HG02840 (cell line): ENCODE results near the gene LIPT2.
"Not testable (repeated sequence)": the region's sequence is repeated elsewhere in the genome, so short reads cannot be mapped to it uniquely, and the experiment has no call there.

ENCODE experiments used
- ATAC-seq: cut with Tn5 transposase; IDR thresholded peaks from one replicate; pipeline ENCODE4 v1.9.1; 2021; ENCODE audit warnings: mild to moderate bottlenecking, moderate library complexity, moderate number of reproducible peaks; ENCODE audit not compliant: unreplicated experiment, low FRiP score

LIPT2 gene

GRCh38 chr11:74492974-74493790, at the start of gene LIPT2:
Gene LIPT2, minus strand, starts transcription at chr11:74493724. Its CDS starts 21 bp downstream, at chr11:74493703.
- peak; percentile 97 for ATAC-seq

- no peak for ATAC-seq
Observed at GRCh38 chr11:74541466-74541865, 47.9 kb upstream of the LIPT2 start.

- no peak for ATAC-seq
Observed at GRCh38 chr11:74540270-74540669, 46.7 kb upstream of the LIPT2 start.

- ATAC-seq = no peak
Observed at GRCh38 chr11:74538680-74539079, 45.2 kb upstream of the LIPT2 start.

- ATAC-seq = no peak
Observed at GRCh38 chr11:74535371-74536160, 42.0 kb upstream of the LIPT2 start.

- ATAC-seq = not testable (repeated sequence)
Observed at GRCh38 chr11:74534946-74535275, 41.4 kb upstream of the LIPT2 start.

- ATAC-seq = no peak
Observed at GRCh38 chr11:74534216-74534945, 40.9 kb upstream of the LIPT2 start.

- ATAC-seq = no peak
Observed at GRCh38 chr11:74533421-74533820, 39.9 kb upstream of the LIPT2 start.

- no peak for ATAC-seq
Observed at GRCh38 chr11:74532501-74533246, 39.1 kb upstream of the LIPT2 start.

GRCh38 chr11:74524978-74525377, 31.5 kb upstream of the LIPT2 start:
- no peak for ATAC-seq

GRCh38 chr11:74524501-74524900, 31.0 kb upstream of the LIPT2 start:
- no peak for ATAC-seq

- ATAC-seq = no peak
Observed at GRCh38 chr11:74522776-74523175, 29.3 kb upstream of the LIPT2 start.

- ATAC-seq = no peak
Observed at GRCh38 chr11:74521666-74522252, 28.2 kb upstream of the LIPT2 start.

GRCh38 chr11:74520927-74521665, 27.6 kb upstream of the LIPT2 start:
- ATAC-seq = no peak

- no peak for ATAC-seq
Observed at GRCh38 chr11:74520316-74520715, 26.8 kb upstream of the LIPT2 start.

GRCh38 chr11:74519710-74520109, 26.2 kb upstream of the LIPT2 start:
- ATAC-seq = no peak

GRCh38 chr11:74517592-74517991, 24.1 kb upstream of the LIPT2 start:
- not testable (repeated sequence) for ATAC-seq

GRCh38 chr11:74507582-74507981, 14.1 kb upstream of the LIPT2 start:
- no peak for ATAC-seq

- no peak for ATAC-seq
Observed at GRCh38 chr11:74506823-74507222, 13.3 kb upstream of the LIPT2 start.
